NCI-H1105 (cell line): ENCODE data around the gene COL1A2.

ENCODE experiments used
- DNase-seq: peaks from one replicate; lab custom pipeline; 2025; lab: John Stamatoyannopoulos, UW

The COL1A2 gene

DNA sequence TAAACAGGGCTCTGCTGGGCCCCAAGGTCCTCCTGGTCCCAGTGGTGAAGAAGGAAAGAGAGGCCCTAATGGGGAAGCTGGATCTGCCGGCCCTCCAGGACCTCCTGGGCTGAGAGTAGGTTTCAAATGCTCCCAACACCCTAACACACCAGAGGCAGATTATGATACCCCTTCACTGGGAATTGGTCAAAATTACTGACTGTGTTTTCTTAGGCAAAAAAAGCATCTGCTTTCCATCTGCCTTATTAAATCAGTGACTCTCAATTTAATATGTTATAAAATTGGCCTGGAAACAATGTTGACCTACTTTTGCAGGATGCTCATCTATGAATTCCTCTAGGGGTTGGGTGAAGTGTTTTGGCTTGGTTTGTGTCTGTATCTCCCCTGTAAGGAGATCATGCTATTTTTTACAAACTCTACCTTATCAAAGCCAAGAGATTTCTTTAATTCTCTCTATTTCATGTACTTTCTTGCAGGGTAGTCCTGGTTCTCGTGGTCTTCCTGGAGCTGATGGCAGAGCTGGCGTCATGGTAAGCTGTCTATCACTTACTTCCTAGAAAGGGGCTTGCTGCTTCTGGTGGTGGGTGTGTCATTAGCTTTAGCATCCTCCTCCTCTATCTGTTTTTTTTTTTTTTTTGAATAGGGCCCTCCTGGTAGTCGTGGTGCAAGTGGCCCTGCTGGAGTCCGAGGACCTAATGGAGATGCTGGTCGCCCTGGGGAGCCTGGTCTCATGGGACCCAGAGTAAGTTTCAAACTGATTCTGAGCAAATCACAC is 15.9 kb downstream of the COL1A2 start:
- DNase-seq, result no peak

DNA sequence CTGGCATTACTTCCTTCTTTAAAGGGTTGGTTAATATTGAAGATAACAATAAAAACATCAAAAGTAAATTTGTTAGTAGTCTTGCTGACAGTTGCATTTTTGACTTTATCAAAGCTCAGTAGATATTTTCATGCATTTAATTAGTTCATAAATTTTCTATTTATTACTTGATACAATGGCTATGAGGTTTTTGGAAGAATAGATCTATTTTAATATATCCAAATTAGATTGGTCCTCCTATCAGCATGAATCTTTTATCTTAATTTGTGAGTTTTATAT is 16.4 kb downstream of the COL1A2 start:
- no peak for DNase-seq

DNA sequence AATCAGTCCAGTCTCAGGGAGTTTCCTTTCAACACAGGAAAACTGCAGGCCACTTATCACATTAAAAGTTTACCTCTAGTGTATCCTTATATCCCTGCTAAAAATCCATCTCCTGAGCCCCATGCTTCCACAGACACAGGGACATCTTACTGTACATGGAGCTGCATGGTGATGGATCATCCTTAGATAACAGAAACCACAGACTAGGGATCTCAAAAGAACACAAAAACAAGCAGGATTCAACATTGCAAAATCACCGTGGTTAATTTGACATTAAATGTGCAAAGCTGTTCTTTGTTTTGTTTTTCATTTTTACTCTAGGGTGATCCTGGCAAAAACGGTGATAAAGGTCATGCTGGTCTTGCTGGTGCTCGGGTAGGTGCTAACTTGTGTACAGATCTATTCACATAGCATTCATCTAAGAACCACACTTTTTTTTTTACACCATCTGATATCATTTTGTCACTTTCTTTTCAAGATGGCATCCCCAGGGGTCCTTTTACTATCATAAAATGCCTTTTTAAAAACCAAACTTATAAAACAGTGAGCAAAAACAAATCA is 18.1 kb downstream of the COL1A2 start:
- no peak for DNase-seq

GRCh38 chr7:94414481-94414880 is 19.8 kb downstream of the COL1A2 start:
- DNase-seq, result no peak

- no peak for DNase-seq
These were observed 20.3 kb downstream of the COL1A2 start for GRCh38 chr7:94414980-94415379.

DNA sequence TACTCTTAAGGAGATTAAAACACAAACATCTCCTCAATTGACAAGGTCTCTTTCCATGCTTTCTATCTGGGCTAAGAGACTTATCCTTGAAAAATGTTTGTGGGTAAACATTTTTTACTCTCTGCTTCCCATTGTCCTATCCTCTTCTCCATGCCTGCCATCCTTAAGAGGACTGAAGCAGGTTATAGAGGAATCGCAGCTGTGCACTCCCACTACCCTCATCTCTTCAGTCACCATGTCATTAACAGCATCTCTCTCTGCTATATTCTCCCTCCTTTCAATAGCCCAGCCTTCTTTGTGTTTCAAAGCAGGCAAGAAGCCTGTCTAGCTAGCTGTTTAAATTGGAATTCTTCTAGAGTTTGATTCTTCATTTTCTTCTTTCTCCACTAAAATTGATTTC is 22.6 kb downstream of the COL1A2 start:
- no peak for DNase-seq

GRCh38 chr7:94417901-94418300 is 23.2 kb downstream of the COL1A2 start:
- no peak for DNase-seq

GRCh38 chr7:94418851-94419250 is 24.2 kb downstream of the COL1A2 start:
- DNase-seq, result no peak

- DNase-seq, result no peak
These were observed 25.6 kb downstream of the COL1A2 start for GRCh38 chr7:94420328-94420727.

GRCh38 chr7:94421681-94422080 is 27.0 kb downstream of the COL1A2 start:
- DNase-seq, result no peak

GRCh38 chr7:94422136-94422535 is 27.4 kb downstream of the COL1A2 start:
- no peak for DNase-seq

- no peak for DNase-seq
These were observed 28.2 kb downstream of the COL1A2 start for GRCh38 chr7:94422827-94423460.

DNA sequence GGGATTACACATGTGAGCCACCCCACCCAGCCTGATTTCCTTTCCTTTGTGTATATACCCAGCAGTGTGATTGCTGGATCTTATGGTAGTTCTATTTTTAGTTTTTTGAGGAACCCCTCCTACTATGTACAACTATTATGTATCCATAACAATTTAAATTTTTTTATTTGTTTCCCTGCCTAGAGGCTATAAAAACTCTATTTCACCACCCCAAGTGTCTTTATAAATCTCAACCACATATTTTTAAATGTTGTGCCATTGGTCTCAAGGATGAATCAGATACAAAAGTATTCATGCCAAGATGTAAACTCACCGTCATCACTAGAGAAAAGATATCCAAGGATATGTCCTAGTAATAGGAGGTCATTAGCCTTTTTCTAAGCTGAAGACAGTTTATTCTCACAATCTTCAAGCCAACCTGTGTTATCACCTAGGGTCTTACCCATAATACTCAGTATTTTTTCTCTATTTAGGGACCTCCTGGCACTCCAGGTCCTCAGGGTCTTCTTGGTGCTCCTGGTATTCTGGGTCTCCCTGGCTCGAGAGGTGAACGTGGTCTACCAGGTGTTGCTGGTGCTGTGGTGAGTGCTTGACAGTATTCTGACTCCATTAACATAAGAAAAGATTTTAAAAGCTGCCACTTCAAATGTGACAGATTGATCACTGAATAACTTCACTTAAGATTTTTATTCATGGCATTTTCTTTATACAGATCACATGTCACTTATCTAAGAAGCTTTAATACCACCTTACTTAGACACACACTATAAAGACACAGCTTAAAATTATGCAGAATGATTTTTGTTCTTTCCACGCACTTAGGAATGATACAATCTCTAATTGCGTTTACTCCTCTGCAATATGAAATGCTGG is 29.4 kb downstream of the COL1A2 start:
- no peak for DNase-seq

GRCh38 chr7:94425546-94425945 is 30.9 kb downstream of the COL1A2 start:
- no peak for DNase-seq

- no peak for DNase-seq
These were observed 32.5 kb downstream of the COL1A2 start for GRCh38 chr7:94426980-94427875.

- no peak for DNase-seq
These were observed 34.5 kb downstream of the COL1A2 start for GRCh38 chr7:94429153-94429552.

- no peak for DNase-seq
These were observed 36.5 kb downstream of the COL1A2 start for GRCh38 chr7:94431176-94431575.

GRCh38 chr7:94431619-94432280 is 37.1 kb downstream of the COL1A2 start:
- no peak for DNase-seq

DNA sequence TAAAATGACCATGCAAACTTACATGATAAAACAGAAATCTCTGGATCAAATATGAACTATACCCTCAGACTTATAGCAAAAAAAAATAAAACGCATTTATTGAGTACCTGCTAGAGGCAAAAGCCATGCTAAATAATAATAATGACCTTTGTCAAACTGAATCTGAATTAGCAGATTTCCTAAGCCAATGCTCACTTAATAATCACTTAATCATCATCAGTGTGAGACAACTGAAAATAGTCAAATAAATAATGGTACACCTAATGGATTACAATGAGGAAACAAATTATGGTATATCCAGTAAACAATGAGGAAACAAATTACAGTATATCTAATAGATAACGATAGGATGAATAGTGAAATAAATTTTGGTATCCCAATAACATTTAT is 37.6 kb downstream of the COL1A2 start:
- DNase-seq, result no peak

GRCh38 chr7:94432817-94433216 is 38.1 kb downstream of the COL1A2 start:
- no peak for DNase-seq

DNA sequence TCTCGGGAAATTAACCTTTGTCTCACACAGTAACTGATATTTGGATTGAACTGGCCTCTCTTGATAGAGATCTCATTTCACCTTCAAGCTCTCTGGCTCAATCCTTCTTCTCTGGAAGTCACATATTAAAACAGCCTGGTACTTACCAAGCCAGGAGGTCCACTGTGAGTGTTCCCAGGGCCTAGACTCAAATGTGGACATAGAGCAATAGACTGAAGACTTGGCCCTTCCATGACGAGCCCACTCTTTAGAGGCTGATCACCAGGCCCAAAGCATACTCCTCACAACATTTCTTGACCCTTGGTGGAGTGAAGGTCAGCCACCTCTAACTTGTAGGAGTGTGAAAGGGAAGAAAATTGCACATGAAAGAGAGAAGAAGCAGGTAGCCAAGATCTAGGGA is 38.5 kb downstream of the COL1A2 start:
- no peak for DNase-seq
